Astrocyte of the spinal cord (primary cell): ENCODE results near the gene INPP5A.

ENCODE experiments used
- DNase-seq: peaks from one replicate; pipeline ENCODE4 v3.0.0; 2011; ENCODE audit warnings: low read depth, low spot score
- H3K4me3 ChIP-seq: 2 replicates; pipeline ENCODE4 v1.5.1; 2011; ENCODE audit warnings: low read depth, mild to moderate bottlenecking, low read length, moderate library complexity
- in situ Hi-C: cut with HindIII; loops from 2 replicates; pipeline ENCODE4 v1.10.0; 2017; ENCODE audit warnings: low sequenced_read_pairs
- TF ChIP-seq, protein P1 (sequence below): IDR thresholded peaks from 2 replicates; pipeline ENCODE4 v1.5.1; 2012; ENCODE audit warnings: low read depth, mild to moderate bottlenecking, low read length, inconsistent platforms

The INPP5A gene

DNA sequence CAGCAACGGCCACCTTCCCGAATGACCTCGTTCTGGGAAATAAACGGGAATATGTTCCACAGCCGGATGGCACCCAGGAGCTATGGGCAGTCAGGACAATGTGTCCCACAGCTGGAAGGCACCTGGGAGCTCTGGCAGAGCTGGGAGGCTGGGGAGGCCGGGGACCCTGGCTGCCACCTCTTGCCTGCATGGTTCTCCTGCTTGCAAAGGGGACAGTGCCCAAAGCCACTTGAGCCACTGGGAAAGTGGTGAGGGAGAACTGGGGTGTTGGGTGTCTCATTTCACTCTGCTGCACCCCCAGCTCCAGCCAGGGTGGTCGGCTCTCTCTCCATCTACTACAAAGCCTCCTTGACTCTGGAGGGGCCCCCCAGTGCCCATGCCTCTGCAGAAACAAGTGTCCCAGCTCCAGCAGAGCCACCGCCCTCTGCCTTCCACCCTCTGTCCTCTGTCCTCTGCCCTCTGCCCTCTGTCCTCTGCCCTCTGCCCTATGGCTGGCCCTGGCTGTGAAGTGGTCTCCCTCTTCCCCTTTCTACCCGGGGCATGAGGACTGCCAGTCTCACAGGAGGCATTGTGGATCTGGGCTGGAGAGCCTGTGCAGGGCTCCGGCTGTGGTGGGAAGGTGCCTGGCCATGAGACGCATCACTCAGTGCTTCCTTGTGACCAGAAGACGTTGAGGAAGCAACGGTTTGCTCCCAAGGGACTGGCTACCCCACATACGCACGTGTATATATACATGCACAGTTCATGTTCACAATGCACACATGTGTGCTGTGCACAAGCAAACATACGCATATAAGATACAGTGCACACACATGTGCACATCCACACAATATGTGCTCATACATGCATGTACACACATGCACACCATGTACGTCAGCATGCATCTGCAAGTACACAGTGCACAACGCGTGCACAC is 21.5 kb upstream of the INPP5A start:
- TF ChIP-seq, protein P1, sequence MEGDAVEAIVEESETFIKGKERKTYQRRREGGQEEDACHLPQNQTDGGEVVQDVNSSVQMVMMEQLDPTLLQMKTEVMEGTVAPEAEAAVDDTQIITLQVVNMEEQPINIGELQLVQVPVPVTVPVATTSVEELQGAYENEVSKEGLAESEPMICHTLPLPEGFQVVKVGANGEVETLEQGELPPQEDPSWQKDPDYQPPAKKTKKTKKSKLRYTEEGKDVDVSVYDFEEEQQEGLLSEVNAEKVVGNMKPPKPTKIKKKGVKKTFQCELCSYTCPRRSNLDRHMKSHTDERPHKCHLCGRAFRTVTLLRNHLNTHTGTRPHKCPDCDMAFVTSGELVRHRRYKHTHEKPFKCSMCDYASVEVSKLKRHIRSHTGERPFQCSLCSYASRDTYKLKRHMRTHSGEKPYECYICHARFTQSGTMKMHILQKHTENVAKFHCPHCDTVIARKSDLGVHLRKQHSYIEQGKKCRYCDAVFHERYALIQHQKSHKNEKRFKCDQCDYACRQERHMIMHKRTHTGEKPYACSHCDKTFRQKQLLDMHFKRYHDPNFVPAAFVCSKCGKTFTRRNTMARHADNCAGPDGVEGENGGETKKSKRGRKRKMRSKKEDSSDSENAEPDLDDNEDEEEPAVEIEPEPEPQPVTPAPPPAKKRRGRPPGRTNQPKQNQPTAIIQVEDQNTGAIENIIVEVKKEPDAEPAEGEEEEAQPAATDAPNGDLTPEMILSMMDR, result no peak
- no peak for DNase-seq
- H3K4me3 ChIP-seq, result no peak overlapping the region
- in situ Hi-C loops, result no loop called here

DNA sequence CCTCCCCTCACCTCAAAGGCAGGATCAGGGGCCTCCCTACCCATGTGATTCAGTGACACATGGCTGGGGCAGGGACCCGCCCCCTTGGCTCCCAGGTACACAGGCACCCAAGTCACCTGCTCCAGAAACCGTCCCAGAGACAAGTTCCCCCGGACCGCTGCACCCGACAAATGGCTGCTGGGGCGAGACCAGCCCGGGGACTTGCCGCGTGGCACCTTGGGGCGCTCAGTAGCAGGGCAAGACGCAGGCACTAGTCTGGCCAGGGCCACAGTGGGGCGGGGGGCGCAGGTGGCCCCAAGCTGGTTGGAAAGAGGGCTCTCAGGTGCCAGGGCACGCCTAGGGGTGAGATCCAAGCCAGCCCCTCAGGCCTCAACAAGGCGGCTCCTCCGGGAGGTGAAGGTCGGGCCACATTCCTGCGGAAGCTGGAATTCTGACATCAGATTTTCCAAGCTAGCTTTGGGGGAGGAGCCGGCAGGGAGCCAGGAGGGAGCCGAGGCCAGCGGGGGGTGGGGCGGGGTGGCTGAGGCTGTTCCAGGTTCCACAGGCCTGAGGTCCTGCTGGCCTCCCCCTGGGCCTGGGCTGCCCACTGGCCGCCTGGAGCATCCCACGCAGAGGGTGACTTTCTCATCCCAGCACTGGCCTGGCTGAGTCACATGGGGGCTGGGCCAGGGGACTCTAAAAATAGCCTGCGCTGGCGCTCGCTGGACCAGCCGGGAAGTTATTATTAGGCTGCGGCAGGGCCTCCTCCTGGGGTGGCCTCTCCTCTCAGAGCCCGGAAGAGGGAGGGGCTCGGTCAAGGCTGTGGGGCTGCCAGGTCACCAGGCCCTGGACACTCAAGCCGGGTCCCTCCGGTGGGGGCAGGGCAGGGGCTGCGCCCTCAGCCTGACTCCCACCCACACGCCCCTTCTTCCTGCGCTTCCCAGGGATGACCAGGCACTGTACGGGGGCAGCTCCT is 20.5 kb upstream of the INPP5A start:
- TF ChIP-seq, protein P1, result no peak
- in situ Hi-C loops, result no loop called here
- H3K4me3 ChIP-seq, result no peak overlapping the region
- peak; percentile 95 for DNase-seq

GRCh38 chr10:132517951-132518521 is 19.6 kb upstream of the INPP5A start:
- DNase-seq, result no peak
- in situ Hi-C loops, result no loop called here
- TF ChIP-seq, protein P1, result no peak
- H3K4me3 ChIP-seq, result no peak overlapping the region

- no peak for DNase-seq
- H3K4me3 ChIP-seq, result no peak overlapping the region
- in situ Hi-C loops, result no loop called here
- TF ChIP-seq, protein P1, result no peak
Observed at GRCh38 chr10:132518572-132519381, 18.8 kb upstream of the INPP5A start.

DNA sequence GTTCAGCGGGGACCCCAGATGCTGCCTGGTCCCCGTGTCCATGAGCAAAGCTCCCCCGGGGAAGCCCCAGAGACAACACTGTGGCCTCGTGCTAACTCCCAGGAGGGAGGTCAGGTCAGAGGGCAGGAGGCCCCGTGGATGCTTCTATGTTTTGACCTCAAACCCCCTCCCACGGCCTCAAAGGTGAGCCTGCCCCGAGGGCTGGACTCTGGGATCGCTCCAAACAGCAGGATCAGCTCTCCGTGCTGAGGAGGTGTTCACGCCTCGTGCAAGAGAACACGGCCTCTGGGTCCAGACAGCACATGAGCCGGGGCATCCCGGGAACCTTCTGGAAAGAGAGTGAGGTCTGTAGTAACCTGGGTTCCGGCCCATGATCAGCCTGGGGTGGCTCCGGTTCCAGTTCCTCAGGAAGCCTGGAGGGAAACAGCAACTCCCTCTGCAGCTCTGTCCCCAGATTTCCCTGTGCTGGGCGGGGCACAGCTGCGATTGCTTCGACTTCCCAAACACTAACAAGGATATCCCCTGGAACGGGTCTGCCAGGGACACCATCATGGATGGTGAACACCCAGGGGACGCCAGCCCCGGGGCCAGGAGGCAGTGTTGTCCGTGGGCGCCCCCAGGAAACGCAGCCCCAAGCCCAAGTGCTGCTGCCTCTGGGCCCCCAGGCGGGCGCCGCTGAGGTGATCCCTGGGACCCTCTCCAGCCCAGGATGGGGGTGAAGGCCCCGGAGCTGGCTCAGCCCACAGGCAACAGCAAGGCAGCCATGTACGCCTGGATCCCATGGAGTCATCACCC is 18.0 kb upstream of the INPP5A start:
- no peak overlapping the region for H3K4me3 ChIP-seq
- TF ChIP-seq, protein P1, result no peak
- no peak for DNase-seq
- in situ Hi-C loops, result no loop called here
